Loucy (cell line): ENCODE data around the gene HSPG2.

Source experiments
- H2AFZ ChIP-seq: fragments of 200-600 bp; sonication (generic); 2 replicates; pipeline ENCODE4 v1.6.0; 2016; ENCODE audit warnings: antibody characterized with exemption, mild to moderate bottlenecking, low read length, moderate library complexity
- H3F3A ChIP-seq: fragments of 200-600 bp; 2 replicates; pipeline ENCODE4 v1.6.0; 2016; ENCODE audit warnings: antibody characterized with exemption, low read depth, mild to moderate bottlenecking
- H3K27me3 ChIP-seq: fragments of 200-600 bp; sonication (generic); 2 replicates; pipeline ENCODE4 v1.6.1; 2014; ENCODE audit warnings: low read length, mild to moderate bottlenecking; ENCODE audit not compliant: insufficient read depth, poor library complexity, severe bottlenecking
- H3K36me3 ChIP-seq: fragments of 200-600 bp; sonication (generic); 2 replicates; pipeline ENCODE4 v1.6.1; 2016; ENCODE audit warnings: low read length; ENCODE audit not compliant: insufficient read depth
- H3K4me1 ChIP-seq: fragments of 200-600 bp; sonication (generic); 2 replicates; pipeline ENCODE4 v1.5.1; 2014; ENCODE audit warnings: low read length, mild to moderate bottlenecking; ENCODE audit not compliant: insufficient read depth, poor library complexity, severe bottlenecking
- H3K4me2 ChIP-seq: fragments of 200-600 bp; sonication (generic); 2 replicates; pipeline ENCODE4 v1.6.0; 2014; ENCODE audit warnings: antibody characterized with exemption, low read length, low read depth, mild to moderate bottlenecking; ENCODE audit not compliant: poor library complexity, severe bottlenecking
- H3K4me3 ChIP-seq: fragments of 200-600 bp; sonication (generic); 2 replicates; pipeline ENCODE4 v1.5.1; 2014; ENCODE audit warnings: low read length, mild to moderate bottlenecking, mixed read lengths; ENCODE audit not compliant: poor library complexity, severe bottlenecking
- H3K79me2 ChIP-seq: fragments of 200-600 bp; sonication (generic); 2 replicates; pipeline ENCODE4 v1.6.1; 2014; ENCODE audit warnings: low read length; ENCODE audit not compliant: insufficient read depth
- H3K9ac ChIP-seq: fragments of 200-600 bp; sonication (generic); 2 replicates; pipeline ENCODE4 v1.6.0; 2014; ENCODE audit warnings: mild to moderate bottlenecking, low read depth, low read length, moderate library complexity; ENCODE audit not compliant: poor library complexity, severe bottlenecking
- H3K9me2 ChIP-seq: fragments of 200-600 bp; sonication (generic); replicated peaks from 2 replicates; pipeline ENCODE4 v1.6.1; 2016; ENCODE audit warnings: low read depth, low read length, mixed read lengths
- H3K9me3 ChIP-seq: fragments of 200-600 bp; sonication (generic); 2 replicates; pipeline ENCODE4 v1.6.1; 2014; ENCODE audit warnings: mild to moderate bottlenecking, antibody characterized with exemption, low read length, low read depth; ENCODE audit not compliant: insufficient read depth
- H4K20me1 ChIP-seq: fragments of 200-600 bp; sonication (generic); 2 replicates; pipeline ENCODE4 v1.6.0; 2014; ENCODE audit warnings: antibody characterized with exemption, low read length, mild to moderate bottlenecking; ENCODE audit not compliant: insufficient read depth, poor library complexity, severe bottlenecking
- CTCF ChIP-seq: fragments of 200-600 bp; sonication (generic); conservative IDR thresholded peaks from 2 replicates; pipeline ENCODE4 v1.5.1; 2014; ENCODE audit warnings: mild to moderate bottlenecking, antibody characterized with exemption, low read length
- EZH2phosphoT487 ChIP-seq: fragments of 200-600 bp; IDR thresholded peaks from 2 replicates; pipeline ENCODE4 v1.6.1; 2018; ENCODE audit warnings: antibody characterized with exemption, mild to moderate bottlenecking, moderate library complexity, borderline replicate concordance

The HSPG2 gene

DNA sequence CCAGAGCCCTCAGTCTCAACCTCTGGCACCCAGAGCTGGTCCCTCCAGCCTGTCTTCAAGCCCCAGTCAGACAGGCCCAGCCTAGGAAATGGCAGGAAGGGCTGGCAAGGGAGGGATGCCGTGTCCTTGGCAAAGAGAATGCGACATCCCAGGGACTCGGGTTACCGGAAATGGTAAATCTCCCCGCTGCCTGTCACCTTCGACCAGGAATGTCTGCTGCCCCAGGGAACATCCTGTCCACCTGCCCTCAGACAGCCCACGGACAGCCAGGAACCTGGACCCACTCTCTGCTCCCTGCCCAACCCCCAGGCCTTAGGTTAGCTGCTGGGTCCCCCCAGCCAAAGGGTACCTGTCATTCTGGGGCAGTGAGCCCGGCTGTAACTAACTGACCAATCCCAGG, 23.9 kb downstream of the HSPG2 start:
- no peak overlapping the region for H2AFZ ChIP-seq
- no peaks in the 10 kb centered on the region for H3K9me3 ChIP-seq
- no peaks in the 10 kb centered on the region for H3K4me1 ChIP-seq
- no peak for TF ChIP-seq CTCF
- H3K9me2 ChIP-seq = no peaks in the 10 kb centered on the region
- no peak overlapping the region for H3K4me2 ChIP-seq
- no peak overlapping the region for H3K9ac ChIP-seq
- H3K4me3 ChIP-seq = no peak overlapping the region
- H3K79me2 ChIP-seq = no peaks in the 10 kb centered on the region
- H4K20me1 ChIP-seq = no peaks in the 10 kb centered on the region
- no peaks in the 10 kb centered on the region for H3F3A ChIP-seq
- H3K36me3 ChIP-seq = no peaks in the 10 kb centered on the region
- no peaks in the 10 kb centered on the region for H3K27me3 ChIP-seq

DNA sequence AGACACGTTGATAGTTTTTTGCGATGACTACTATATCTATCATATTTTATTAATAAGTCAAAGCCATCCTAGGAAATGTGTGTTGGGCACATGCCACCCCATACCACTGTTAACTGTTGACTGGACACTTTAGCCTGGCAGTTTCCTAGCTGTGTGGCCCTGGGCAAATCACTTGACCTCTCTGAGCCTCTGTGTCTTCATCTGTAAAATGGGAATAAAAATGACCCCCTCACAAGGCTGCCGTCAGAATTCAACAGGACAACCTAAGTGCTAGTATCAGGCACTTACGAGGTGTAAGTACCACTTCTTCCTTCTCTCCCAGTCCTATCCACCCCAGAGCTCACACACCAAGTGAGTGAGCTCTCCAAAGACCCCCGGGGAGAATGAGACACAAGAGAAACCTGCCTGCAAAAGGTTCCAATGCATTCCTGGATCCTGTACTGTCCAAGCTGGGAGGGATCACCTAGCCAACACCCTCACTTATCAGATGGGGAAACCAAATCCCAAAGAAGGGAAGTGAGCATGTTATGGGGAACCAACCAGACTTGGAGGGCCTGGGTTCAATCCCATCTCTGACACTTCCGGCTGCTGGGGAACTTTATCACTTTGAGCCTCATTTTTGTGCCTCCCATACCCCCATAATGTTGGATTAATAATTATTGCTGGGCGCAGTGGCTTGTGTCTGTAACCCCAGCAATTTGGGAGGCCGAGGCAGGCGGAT, 24.9 kb downstream of the HSPG2 start:
- no peak overlapping the region for H3K4me2 ChIP-seq
- H3K4me3 ChIP-seq = no peak overlapping the region
- no peaks in the 10 kb centered on the region for H3K4me1 ChIP-seq
- no peak overlapping the region for H2AFZ ChIP-seq
- H3K36me3 ChIP-seq = no peaks in the 10 kb centered on the region
- no peaks in the 10 kb centered on the region for H3K27me3 ChIP-seq
- H3F3A ChIP-seq = no peaks in the 10 kb centered on the region
- no peaks in the 10 kb centered on the region for H3K79me2 ChIP-seq
- no peak for TF ChIP-seq CTCF
- TF ChIP-seq EZH2phosphoT487 = no peak
- no peak overlapping the region for H3K9ac ChIP-seq
- no peaks in the 10 kb centered on the region for H3K9me3 ChIP-seq
- H4K20me1 ChIP-seq = no peaks in the 10 kb centered on the region
- H3K9me2 ChIP-seq = no peaks in the 10 kb centered on the region

DNA sequence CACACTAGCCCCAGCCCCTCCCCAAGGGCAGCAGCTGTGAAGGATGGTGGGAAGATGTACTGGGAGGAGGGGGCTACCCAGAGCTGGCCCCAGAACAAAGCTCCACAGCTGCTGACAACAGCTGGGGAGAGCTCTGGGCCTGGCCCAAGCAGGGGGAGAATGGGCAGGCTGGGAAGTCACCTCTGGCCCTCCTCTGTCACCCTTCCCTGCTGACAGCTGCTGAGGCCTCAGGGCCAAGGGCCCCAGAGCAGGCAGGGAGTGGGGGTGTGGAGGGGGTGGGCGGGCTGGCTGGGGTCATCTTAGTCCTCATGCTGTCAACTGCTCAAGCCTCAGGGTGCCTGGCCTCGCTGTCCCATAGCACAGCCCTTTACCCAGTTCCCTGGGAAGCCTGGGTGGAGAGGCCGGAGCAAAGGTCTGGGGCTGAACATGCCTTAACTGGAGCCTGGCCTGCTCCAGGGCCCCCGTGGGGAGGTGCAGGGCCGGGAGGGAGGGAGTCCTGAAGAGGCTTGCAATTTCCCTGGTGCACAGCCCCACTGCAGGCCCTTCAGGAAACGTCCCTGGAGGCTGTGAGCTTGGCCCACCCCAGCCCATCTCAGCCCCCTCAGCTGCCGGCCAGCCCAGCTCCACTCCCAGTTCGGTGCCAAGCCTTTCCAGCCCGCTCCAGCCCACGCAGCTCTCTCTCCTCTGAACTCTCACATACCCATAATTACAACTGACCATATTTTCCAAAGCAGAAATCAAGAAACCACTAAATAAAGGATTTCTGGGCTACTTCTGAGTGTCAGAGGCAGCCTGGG, 25.7 kb downstream of the HSPG2 start:
- no peaks in the 10 kb centered on the region for H4K20me1 ChIP-seq
- no peaks in the 10 kb centered on the region for H3K4me1 ChIP-seq
- H2AFZ ChIP-seq = no peak overlapping the region
- H3K79me2 ChIP-seq = no peaks in the 10 kb centered on the region
- TF ChIP-seq EZH2phosphoT487 (no peak), CTCF (no peak)
- no peaks in the 10 kb centered on the region for H3K9me2 ChIP-seq
- no peak overlapping the region for H3K4me2 ChIP-seq
- H3F3A ChIP-seq = no peaks in the 10 kb centered on the region
- H3K4me3 ChIP-seq = no peak overlapping the region
- no peaks in the 10 kb centered on the region for H3K27me3 ChIP-seq
- H3K9ac ChIP-seq = no peak overlapping the region
- H3K36me3 ChIP-seq = no peaks in the 10 kb centered on the region
- no peaks in the 10 kb centered on the region for H3K9me3 ChIP-seq
